HUES6 (cell line): ENCODE measurements around the gene PNLIPRP1.

Experiments
- H3K27ac ChIP-seq: 2 replicates; pipeline ENCODE4 v1.7.0; 2013; ENCODE audit warnings: low read depth, mild to moderate bottlenecking, low read length, inconsistent platforms
- H3K27me3 ChIP-seq: 2 replicates; pipeline ENCODE4 v1.6.1; 2013; ENCODE audit warnings: low read length; ENCODE audit not compliant: control insufficient read depth, insufficient read depth
- H3K36me3 ChIP-seq: 2 replicates; pipeline ENCODE4 v1.6.1; 2013; ENCODE audit warnings: low read length; ENCODE audit not compliant: control insufficient read depth, insufficient read depth
- H3K4me1 ChIP-seq: 2 replicates; pipeline ENCODE4 v1.6.1; 2013; ENCODE audit warnings: low read length; ENCODE audit not compliant: control insufficient read depth, insufficient read depth
- H3K4me3 ChIP-seq: 2 replicates; pipeline ENCODE4 v1.5.1; 2013; ENCODE audit warnings: low read depth, low read length
- H3K9ac ChIP-seq: one replicate; pipeline ENCODE4 v1.6.1; 2013; ENCODE audit warnings: mild to moderate bottlenecking, low read length
- H3K9me3 ChIP-seq: 2 replicates; pipeline ENCODE4 v1.6.1; 2013; ENCODE audit warnings: low read depth, low read length; ENCODE audit not compliant: control insufficient read depth, insufficient read depth

Gene PNLIPRP1

DNA sequence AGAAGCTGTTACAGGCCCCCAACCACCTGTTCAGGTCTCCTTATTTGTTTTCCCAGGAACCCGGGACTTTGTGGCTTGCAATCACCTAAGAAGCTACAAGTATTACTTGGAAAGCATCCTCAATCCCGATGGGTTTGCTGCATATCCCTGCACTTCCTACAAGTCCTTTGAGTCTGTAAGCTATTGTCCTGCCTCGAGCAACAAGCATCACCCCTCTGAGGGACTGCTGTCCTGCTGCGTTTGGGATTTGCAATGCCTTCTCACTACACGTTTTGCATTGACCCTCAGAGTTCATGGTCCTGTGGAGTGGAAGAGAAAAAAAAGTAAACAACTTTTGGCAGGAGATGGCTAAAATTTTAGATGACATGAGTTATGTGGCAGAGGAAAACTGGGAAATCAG is 9.2 kb downstream of the PNLIPRP1 start:
- Histone ChIP-seq H3K4me3 (no peak overlapping the region), H3K9ac (no peak overlapping the region), H3K27ac (no peak overlapping the region), H3K27me3 (no peaks in the 10 kb centered on the region), H3K4me1 (no peaks in the 10 kb centered on the region), H3K9me3 (no peaks in the 10 kb centered on the region), H3K36me3 (no peaks in the 10 kb centered on the region)

DNA sequence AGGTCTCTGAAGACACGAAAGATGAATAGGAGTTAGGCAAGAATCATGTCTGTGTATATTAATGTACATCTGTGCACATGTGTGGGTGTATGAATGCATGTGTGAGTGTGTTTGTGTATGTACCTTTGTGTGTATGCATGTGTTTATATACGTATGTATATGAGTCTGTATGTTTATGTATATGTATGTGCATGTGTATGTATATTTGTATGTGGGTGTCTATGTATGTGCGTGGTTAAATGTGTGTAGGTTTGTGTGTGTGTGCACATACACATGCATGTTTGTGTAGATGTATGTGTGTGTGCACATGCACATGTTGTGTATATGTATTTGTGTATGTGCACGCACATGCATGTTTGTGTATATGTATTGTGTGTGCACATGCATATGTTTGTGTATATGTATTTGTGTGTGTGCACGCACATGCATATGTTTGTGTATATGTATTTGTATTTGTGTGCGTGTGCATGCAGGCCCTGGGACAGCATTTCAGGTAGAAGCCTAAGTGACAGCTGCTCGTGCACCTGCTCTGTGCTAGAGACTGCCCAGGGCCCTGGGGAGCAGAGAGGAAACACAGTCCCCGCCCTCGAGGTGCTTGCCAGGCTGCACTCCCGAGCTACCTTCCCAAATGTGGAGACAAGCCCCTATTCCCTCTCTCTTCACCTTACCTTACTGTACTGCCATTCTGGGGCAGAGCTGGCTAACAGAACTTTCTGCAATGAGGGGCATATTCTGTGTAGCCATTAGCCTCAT is 12.1 kb downstream of the PNLIPRP1 start:
- Histone ChIP-seq H3K4me3 (no peak overlapping the region), H3K27ac (no peak overlapping the region), H3K4me1 (no peaks in the 10 kb centered on the region), H3K27me3 (no peaks in the 10 kb centered on the region), H3K36me3 (no peaks in the 10 kb centered on the region), H3K9ac (no peak overlapping the region), H3K9me3 (no peaks in the 10 kb centered on the region)

DNA sequence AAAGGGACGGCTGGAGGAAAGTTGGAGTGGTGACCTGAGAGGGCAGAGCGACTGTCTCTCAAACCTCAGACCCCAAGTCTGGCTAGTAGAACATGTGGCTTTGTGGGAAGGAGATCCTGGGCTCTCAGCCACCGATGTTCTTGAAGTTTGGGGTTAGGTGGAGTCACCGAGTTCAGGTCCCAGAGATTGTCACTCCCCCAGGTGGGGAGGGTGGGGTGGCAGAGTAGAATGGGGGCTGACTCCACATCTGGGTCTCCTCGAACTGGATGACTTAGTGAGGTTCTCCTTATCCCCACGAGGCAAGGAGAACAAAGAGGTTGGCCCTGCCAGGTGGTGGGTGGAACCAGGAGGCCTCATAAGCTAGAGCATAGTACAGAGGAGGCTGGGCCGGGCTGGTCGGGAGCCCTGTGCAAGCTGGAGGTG is 15.3 kb downstream of the PNLIPRP1 start:
- no peaks in the 10 kb centered on the region for H3K36me3 ChIP-seq
- no peak overlapping the region for H3K27ac ChIP-seq
- H3K9me3 ChIP-seq = no peaks in the 10 kb centered on the region
- no peak overlapping the region for H3K9ac ChIP-seq
- H3K4me3 ChIP-seq = no peak overlapping the region
- H3K27me3 ChIP-seq = peaks cover 15% of the 10 kb centered on the region
- H3K4me1 ChIP-seq = 0 out of 2 replicates have a peak, but pooled peaks cover 4% of the 10 kb centered on the region

DNA sequence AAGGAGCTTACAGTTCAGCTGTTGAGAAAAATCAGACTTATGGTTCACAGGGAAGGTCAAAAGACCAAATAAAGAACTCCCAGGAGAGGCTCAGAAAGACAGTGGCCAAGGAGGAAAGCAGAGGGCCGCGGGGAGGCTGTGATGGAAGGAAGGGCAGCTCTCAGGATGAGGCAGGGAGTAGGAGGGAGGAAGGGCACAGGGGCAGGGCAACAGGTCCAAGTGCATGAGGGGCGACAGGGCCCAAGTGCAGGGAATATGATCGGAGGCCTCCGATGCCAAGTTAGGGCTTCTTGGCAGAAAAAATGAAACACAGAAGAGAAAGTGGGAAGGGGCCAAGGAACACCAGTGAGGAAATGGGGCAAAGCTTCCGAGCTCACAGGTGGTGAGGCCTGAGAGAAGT is 16.6 kb downstream of the PNLIPRP1 start:
- H3K9ac ChIP-seq = no peak overlapping the region
- no peaks in the 10 kb centered on the region for H3K9me3 ChIP-seq
- H3K4me1 ChIP-seq = 0 out of 2 replicates have a peak, but pooled peaks cover 4% of the 10 kb centered on the region
- peaks cover 15% of the 10 kb centered on the region for H3K27me3 ChIP-seq
- no peak overlapping the region for H3K27ac ChIP-seq
- no peaks in the 10 kb centered on the region for H3K36me3 ChIP-seq
- no peak overlapping the region for H3K4me3 ChIP-seq

DNA sequence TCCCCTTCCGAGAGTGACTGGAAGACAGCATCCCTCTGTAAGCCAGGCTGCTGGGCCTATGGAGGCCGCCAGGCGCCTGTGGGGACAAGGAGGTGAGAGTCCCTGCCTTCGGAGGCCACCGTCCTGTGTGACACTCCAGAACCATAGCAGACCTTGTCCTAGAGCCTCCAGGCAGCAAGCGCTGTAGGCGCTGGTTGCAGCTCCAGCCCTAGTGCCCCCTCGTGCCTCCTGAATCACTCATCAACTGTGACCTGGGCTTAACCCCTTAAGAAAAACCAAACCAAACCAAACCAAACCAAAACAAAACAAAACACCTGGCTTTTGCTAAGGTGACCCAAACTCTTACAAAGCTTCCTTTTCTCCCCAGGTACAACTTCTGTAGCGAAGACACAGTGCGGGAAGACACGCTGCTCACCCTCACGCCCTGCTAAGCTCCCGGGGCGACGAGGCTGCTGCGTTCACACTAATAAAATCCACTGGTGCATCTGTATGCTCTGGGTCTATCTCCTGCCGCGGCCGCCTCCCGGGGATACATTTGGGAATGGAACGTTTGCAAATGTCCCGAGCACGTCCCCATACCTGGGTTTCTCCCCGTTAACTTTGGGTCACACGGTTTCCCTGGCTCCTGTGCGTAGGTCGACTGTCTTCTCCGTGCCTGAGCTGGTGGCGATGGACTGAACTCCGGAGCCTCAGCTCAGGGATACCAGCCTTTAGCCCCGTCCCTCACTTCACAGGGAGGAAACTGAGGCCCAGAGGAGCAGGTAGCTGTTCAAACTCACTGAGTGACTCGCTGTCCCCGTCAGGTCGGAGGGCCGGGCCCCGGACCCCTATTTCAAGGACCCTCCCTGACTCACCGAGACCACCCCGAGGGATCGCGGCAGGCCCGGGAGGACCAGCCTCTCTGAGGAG is 18.2 kb downstream of the PNLIPRP1 start:
- H3K4me3 ChIP-seq = peak overlapping the region; percentile 69
- peak overlapping the region; percentile 50 for H3K9ac ChIP-seq

DNA sequence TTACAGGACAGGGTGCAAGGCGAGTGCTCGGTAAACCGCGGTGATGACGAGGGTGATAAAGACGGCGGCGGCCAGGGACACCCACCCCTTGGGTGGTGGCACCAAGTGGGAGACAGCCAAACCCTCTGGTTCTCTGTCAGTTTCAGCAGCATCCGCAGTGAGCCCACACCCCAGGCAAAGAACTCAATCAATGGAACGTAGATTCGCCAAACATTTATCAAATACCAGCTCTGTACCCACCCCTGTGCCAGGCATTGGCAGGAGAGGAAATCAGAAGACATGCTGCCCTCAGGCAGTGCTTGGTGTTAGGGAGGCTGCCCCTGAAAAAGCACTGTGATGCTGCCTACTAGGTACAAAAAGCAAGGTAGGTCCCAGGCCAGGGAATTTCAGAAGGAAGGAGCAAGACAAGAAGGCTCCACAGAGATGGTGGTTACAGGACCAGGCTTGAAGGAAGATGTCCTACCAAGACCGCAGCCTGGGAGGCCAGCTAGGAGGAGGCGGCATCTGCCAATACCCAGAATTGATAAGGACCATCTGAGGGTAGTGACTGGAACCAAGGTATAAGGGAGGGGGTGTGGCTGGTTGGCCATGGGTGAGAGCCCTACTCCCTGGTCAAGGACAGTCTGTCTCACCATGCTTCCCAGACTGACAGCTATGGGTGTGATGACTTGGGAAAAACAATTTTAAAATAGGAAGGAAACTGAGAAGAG is 19.8 kb downstream of the PNLIPRP1 start:
- Histone ChIP-seq H3K27me3 (peaks cover 15% of the 10 kb centered on the region), H3K9ac (no peak overlapping the region), H3K4me3 (0 out of 2 replicates have a peak overlapping the region, but pooled peaks have one; percentile 69), H3K27ac (no peak overlapping the region), H3K9me3 (peaks cover 3% of the 10 kb centered on the region; the same call in 1 of the 2 replicates), H3K36me3 (no peaks in the 10 kb centered on the region), H3K4me1 (0 out of 2 replicates have a peak, but pooled peaks cover 4% of the 10 kb centered on the region)

More for the DNA sequence above, 18.2 kb downstream of the PNLIPRP1 start:
- no peaks in the 10 kb centered on the region for H3K36me3 ChIP-seq
- peaks cover 3% of the 10 kb centered on the region; the same call in 1 of the 2 replicates for H3K9me3 ChIP-seq
- peaks cover 15% of the 10 kb centered on the region for H3K27me3 ChIP-seq
- H3K4me1 ChIP-seq = 0 out of 2 replicates have a peak, but pooled peaks cover 4% of the 10 kb centered on the region
- H3K27ac ChIP-seq = no peak overlapping the region

DNA sequence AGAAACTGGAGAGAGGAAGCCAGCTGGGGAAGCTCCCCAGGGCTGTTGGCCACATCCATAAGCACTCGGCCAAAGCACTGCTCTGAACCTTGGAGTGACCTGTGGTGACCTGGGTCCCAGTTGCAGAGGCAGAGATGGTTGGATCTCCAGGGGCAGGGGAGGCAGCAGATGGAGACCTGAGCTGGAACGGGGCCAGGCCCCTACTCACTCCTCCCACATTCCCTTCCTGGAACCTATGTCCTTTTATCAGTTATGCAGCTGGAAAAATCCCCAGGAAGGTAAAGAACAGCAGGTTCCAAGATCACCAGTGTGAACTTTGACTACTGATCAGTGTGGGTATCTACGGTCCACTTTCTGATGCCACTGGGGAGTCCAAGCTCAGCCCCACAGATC is 20.4 kb downstream of the PNLIPRP1 start:
- no peak overlapping the region for H3K27ac ChIP-seq
- H3K27me3 ChIP-seq = peaks cover 15% of the 10 kb centered on the region
- no peak overlapping the region for H3K9ac ChIP-seq
- peaks cover 3% of the 10 kb centered on the region; the same call in 1 of the 2 replicates for H3K9me3 ChIP-seq
- 0 out of 2 replicates have a peak, but pooled peaks cover 4% of the 10 kb centered on the region for H3K4me1 ChIP-seq
- no peak overlapping the region for H3K4me3 ChIP-seq
- H3K36me3 ChIP-seq = no peaks in the 10 kb centered on the region

DNA sequence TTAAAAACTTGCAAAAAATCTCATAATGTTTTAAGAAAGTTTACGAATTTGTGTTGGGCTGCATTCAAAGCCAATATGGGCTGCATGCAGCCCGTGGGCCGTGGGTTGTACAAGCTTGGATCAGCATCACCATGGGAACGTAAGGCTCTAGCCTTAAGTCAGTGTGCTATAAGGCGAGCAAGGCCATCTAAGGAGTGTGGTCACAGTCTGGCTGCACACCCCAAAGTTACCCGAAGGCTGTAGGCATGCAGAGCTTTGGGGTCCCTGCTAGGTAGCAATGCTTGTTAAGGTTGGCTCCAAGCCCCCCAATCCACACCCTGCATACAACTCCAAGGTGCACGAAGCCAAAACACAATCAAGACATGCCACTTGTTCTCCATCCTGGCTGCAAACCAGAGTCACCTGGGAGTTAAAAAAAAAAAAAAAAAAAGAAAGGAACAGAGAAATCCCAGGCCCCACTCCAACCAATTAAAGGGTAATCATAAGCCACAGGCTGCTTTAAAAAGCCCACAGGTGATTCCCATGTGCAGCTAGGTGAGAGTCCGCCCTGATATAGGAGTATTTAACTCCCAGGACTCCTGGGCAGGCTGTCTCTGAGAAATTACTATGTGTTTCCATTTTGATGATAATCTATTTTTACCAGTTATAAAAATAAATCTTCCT is 21.5 kb downstream of the PNLIPRP1 start:
- H3K27ac ChIP-seq = no peak overlapping the region
- 0 out of 2 replicates have a peak, but pooled peaks cover 4% of the 10 kb centered on the region for H3K4me1 ChIP-seq
- peaks cover 15% of the 10 kb centered on the region for H3K27me3 ChIP-seq
- no peaks in the 10 kb centered on the region for H3K36me3 ChIP-seq
- H3K4me3 ChIP-seq = no peak overlapping the region
- no peak overlapping the region for H3K9ac ChIP-seq
- peaks cover 3% of the 10 kb centered on the region; the same call in 1 of the 2 replicates for H3K9me3 ChIP-seq

DNA sequence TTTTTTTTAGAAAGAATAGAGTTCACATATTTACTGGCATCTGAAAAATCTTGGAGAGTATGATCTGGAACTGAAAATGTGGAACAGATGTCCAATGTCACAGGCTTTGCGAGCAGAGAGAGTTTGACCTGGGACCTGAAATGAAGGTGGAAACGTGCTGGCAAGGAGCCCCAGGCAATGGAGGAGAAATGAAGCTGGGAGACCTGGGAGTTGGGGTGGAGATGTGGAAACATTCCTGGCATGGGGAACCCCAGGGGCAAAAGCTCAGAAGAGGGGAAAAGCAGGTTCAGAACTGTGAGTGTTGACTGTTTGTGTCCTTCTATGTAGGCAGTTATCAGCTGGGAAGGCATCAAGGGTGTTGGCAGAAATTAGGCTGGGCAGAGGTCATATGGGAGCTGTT is 22.7 kb downstream of the PNLIPRP1 start:
- H3K9me3 ChIP-seq = peaks cover 3% of the 10 kb centered on the region; the same call in 1 of the 2 replicates
- H3K9ac ChIP-seq = no peak overlapping the region
- no peak overlapping the region for H3K4me3 ChIP-seq
- H3K27ac ChIP-seq = no peak overlapping the region
- 0 out of 2 replicates have a peak, but pooled peaks cover 3% of the 10 kb centered on the region for H3K4me1 ChIP-seq
- peaks cover 10% of the 10 kb centered on the region for H3K27me3 ChIP-seq
- H3K36me3 ChIP-seq = no peaks in the 10 kb centered on the region

DNA sequence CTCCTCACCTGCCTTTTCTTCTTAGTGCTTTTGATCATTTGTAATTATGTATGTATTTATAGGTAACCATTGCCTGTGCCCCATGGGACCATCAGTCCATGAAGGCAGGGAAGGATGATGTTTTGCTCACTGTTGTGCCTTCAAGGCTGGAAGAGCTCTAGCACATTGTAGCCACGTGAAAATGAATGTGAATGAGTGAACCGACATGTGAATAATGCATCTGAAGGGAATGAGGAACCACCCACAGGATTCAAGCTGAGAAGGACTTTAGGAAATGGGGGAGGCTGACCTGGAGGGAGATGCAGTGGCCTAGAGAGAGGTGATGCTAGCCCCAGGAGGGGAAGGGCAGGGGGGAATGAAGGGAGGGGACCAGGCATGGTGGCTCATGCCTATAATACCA is 24.0 kb downstream of the PNLIPRP1 start:
- Histone ChIP-seq H3K4me1 (no peaks in the 10 kb centered on the region), H3K27ac (no peak overlapping the region), H3K4me3 (no peak overlapping the region), H3K36me3 (no peaks in the 10 kb centered on the region), H3K9me3 (peaks cover 3% of the 10 kb centered on the region; the same call in 1 of the 2 replicates), H3K27me3 (no peaks in the 10 kb centered on the region; the same call in 1 of the 2 replicates), H3K9ac (no peak overlapping the region)
